ENCODE data around the gene XRCC1. TPM values are rescaled to one million over a fixed set of nuclear protein-coding genes. Genes with fewer than 3 reads are reported as not detected.

Gene XRCC1
- total and polyA plus RNA-seq, 2 of the 4 experiments (the other 2 are of a cell fraction), result 12.5 to 21.3 TPM

DNA sequence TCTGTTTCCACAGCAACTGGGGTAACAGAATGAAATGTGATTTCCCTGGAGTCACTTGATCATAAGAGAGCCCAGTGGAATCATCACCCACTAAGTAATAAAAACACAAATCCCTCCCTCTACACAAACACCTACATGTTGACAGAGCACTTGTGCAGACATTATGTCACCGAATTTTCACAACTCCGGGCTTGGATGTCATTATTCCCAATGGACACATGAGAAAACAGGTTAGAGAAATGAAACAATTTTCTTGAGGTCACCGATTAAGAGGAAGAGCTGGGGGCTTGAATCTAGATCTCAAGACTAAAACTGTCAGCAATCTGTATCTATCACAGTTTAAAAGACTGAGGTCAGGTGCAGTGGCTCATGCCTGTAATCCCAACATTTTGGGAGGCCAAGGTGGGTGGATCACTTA lies 3.1 kb downstream of the XRCC1 start (continued):
- no peak for TF ChIP-seq RCOR1 (IDR thresholded peaks at IDR 0.05; ENCODE audit: insufficient replicate concordance, low read length)
- TF ChIP-seq CEBPB (IDR thresholded peaks at IDR 0.05; ENCODE audit: low read depth, low read length), result no peak
- TF ChIP-seq FOS (IDR thresholded peaks at IDR 0.05; ENCODE audit: low read depth, low read length), result no peak

DNA sequence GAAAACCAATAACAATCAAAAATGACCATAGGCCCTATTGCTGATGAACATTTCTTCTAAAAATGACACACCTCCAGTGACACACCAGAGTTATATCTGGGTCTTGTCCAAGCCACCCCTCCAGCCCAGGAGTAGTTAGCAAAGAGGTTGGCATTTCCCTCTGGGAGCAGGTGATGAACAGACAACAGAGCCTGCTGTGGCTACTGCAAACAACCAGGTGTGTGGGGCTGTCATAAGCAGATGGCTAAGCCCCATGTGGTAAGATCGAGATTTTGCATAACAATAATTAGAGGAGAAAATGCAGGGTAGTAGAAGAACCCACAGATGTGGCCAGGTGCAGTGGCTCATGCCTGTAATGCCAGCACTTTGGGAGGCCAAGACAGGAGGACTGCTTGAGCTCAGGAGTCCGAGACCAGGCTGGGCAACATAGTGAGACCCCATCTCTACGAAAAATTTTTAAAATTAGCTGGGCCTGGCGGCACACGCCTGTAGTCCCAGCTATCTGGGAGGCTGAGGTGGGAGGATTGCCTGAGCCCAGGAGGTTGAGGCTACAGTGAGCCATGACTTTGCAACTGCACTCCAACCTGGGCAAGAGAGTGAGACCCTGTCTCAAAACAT lies 5.0 kb downstream of the XRCC1 start:
- Histone ChIP-seq H4K91ac (ENCODE audit: insufficient read depth, low read depth, low read length) (no peak overlapping the region), H2AFZ (replicated peaks; ENCODE audit: low read length, poor library complexity) (no peak overlapping the region), H3K4me2 (ENCODE audit: low read depth, low read length) (no peak overlapping the region), H3K79me1 (ENCODE audit: low read depth in 1 of 2, low read length in 2 of 2) (peaks cover 37 to 62% of the 10 kb centered on the region in 2 experiments), H3K23ac (ENCODE audit: low read depth, low read length) (no peak overlapping the region), H4K5ac (ENCODE audit: low read depth, low read length) (no peak overlapping the region), H3K14ac (replicated peaks; ENCODE audit: low read depth, low read length) (no peak overlapping the region), H3K4ac (ENCODE audit: low read depth, low read length) (no peak overlapping the region), H3K4me1 (ENCODE audit: control insufficient read depth, insufficient read depth, low read length) (peaks cover 5% of the 10 kb centered on the region), H3K4me3 (ENCODE audit: insufficient read depth, low read depth, low read length) (no peak overlapping the region), H2BK15ac (ENCODE audit: low read depth, low read length) (no peak overlapping the region), H3K9ac (ENCODE audit: low read depth, low read length) (no peak overlapping the region), H4K8ac (ENCODE audit: low read depth in 2 of 2, low read length in 2 of 2) (no peak overlapping the region), H2AK9ac (replicated peaks; ENCODE audit: low read depth, low read length, poor library complexity) (no peak overlapping the region), H3K9me1 (ENCODE audit: insufficient read depth, low read length) (peaks cover 6% of the 10 kb centered on the region; the same call in 1 of the 2 replicates), H3K56ac (ENCODE audit: extremely low read depth, insufficient read depth, low read length) (no peak overlapping the region), H2BK5ac (ENCODE audit: low read depth, low read length, poor library complexity, severe bottlenecking) (no peak overlapping the region), H3K9me3 (ENCODE audit: control insufficient read depth, insufficient read depth, low read length) (no peaks in the 10 kb centered on the region), H2BK120ac (ENCODE audit: low read depth, low read length) (no peak overlapping the region), H3K27ac (ENCODE audit: insufficient read depth, low read length) (no peak overlapping the region), H3K36me3 (ENCODE audit: control insufficient read depth, insufficient read depth, low read length) (0 out of 2 replicates have a peak, but pooled peaks cover 1% of the 10 kb centered on the region), H3K18ac (ENCODE audit: low read depth, low read length) (no peak overlapping the region), H3K27me3 (ENCODE audit: control insufficient read depth, insufficient read depth, low read length) (no peaks in the 10 kb centered on the region), H2BK20ac (ENCODE audit: low read depth, low read length) (no peak overlapping the region), H4K20me1 (ENCODE audit: insufficient read depth, low read length) (no peaks in the 10 kb centered on the region), H2AK5ac (ENCODE audit: low read depth, low read length) (no peak overlapping the region)
- ATAC-seq (ENCODE audit: low read depth) (no peak), DNase-seq (no peak)
- WGBS, 2 experiments (ENCODE audit: extremely low coverage in 2 of 2, insufficient read length in 1 of 2), result 100% methylated on average over 2 of the region's 5 CpGs; no CpG with 5 or more reads in 1 of the 2 experiments
- ChIA-PET POLR2A (ENCODE audit: unreplicated experiment) (no interaction called here), CTCF (no interaction called here)
- in situ Hi-C loops (cut with MboI; ENCODE audit: low sequenced_read_pairs), result no loop called here
- intact Hi-C loops (cut with micrococcal nuclease), result no loop called here
- dilution Hi-C loops (cut with HindIII; ENCODE audit: low sequenced_read_pairs, unreplicated experiment), result no loop called here
- BruUV-seq (replicated peaks), result no TSS peak
- TF ChIP-seq FOS (IDR thresholded peaks at IDR 0.05; ENCODE audit: low read depth, low read length) (no peak), POLR2A (IDR thresholded peaks at IDR 0.05; ENCODE audit: low read depth, low read length) (no peak), MAFK (IDR thresholded peaks at IDR 0.05; ENCODE audit: low read depth, low read length) (no peak), RFX5 (IDR thresholded peaks at IDR 0.05; ENCODE audit: low read depth, low read length) (no peak), MAZ (IDR thresholded peaks at IDR 0.05; ENCODE audit: borderline replicate concordance, low read depth, low read length) (no peak), MXI1 (IDR thresholded peaks at IDR 0.05; ENCODE audit: borderline replicate concordance, low read depth, low read length) (no peak), BHLHE40 (IDR thresholded peaks at IDR 0.05; ENCODE audit: low read depth, low read length) (no peak), RCOR1 (IDR thresholded peaks at IDR 0.05; ENCODE audit: insufficient replicate concordance, low read length) (no peak), CEBPB (IDR thresholded peaks at IDR 0.05; ENCODE audit: low read depth, low read length) (no peak), NFE2L2 (IDR thresholded peaks at IDR 0.05; ENCODE audit: low read depth, low read length) (no peak), RAD21 (IDR thresholded peaks at IDR 0.05; ENCODE audit: low read length) (no peak)
- TF ChIP-seq, protein P1, sequence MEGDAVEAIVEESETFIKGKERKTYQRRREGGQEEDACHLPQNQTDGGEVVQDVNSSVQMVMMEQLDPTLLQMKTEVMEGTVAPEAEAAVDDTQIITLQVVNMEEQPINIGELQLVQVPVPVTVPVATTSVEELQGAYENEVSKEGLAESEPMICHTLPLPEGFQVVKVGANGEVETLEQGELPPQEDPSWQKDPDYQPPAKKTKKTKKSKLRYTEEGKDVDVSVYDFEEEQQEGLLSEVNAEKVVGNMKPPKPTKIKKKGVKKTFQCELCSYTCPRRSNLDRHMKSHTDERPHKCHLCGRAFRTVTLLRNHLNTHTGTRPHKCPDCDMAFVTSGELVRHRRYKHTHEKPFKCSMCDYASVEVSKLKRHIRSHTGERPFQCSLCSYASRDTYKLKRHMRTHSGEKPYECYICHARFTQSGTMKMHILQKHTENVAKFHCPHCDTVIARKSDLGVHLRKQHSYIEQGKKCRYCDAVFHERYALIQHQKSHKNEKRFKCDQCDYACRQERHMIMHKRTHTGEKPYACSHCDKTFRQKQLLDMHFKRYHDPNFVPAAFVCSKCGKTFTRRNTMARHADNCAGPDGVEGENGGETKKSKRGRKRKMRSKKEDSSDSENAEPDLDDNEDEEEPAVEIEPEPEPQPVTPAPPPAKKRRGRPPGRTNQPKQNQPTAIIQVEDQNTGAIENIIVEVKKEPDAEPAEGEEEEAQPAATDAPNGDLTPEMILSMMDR (conservative IDR thresholded peaks at IDR 0.05; ENCODE audit: low read depth, low read length), result no peak
- TF ChIP-seq, protein P2, sequence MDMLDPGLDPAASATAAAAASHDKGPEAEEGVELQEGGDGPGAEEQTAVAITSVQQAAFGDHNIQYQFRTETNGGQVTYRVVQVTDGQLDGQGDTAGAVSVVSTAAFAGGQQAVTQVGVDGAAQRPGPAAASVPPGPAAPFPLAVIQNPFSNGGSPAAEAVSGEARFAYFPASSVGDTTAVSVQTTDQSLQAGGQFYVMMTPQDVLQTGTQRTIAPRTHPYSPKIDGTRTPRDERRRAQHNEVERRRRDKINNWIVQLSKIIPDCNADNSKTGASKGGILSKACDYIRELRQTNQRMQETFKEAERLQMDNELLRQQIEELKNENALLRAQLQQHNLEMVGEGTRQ (IDR thresholded peaks at IDR 0.05; ENCODE audit: low read depth, low read length), result no peak
